Measurements from ENCODE around the gene NDRG2.

GRCh38 chr14:21030531-21030930 is 5.7 kb upstream of the NDRG2 start:
- no peak for TF ChIP-seq EZH2 (IDR thresholded peaks at IDR 0.05; ENCODE audit: insufficient read depth, poor library complexity, severe bottlenecking)
- TF ChIP-seq EZH2phosphoT487 (IDR thresholded peaks at IDR 0.05; ENCODE audit: insufficient read depth, low read depth) = no peak
